HepG2 (cell line): Measurements from ENCODE around the gene TGM1. TPM values are rescaled to one million over a fixed set of nuclear protein-coding genes. Genes with fewer than 3 reads are reported as not detected.
A peak's percentile ranks its signal among the peaks of the same experiment; 100 is the strongest.

Source experiments
- ARID4A ChIP-seq: sonication (generic); formaldehyde crosslinking; IDR thresholded peaks from 2 replicates; pipeline ENCODE4 v1.5.0; 2020; ENCODE audit warnings: mild to moderate bottlenecking, missing genetic modification reagents, borderline replicate concordance
- CCAR2 ChIP-seq: fragments of 200-400 bp; formaldehyde crosslinking; optimal IDR thresholded peaks from 2 replicates; pipeline ENCODE3; 2018; ENCODE audit warnings: low read depth, mild to moderate bottlenecking, low read length, moderate library complexity
- ELF4 ChIP-seq: sonication (generic); formaldehyde crosslinking; IDR thresholded peaks from 2 replicates; pipeline ENCODE4 v1.5.0; 2020; ENCODE audit warnings: missing genetic modification reagents, mild to moderate bottlenecking, moderate library complexity, borderline replicate concordance
- HINFP ChIP-seq: sonication (generic); formaldehyde crosslinking; IDR thresholded peaks from 2 replicates; pipeline ENCODE4 v1.4.0; 2020; ENCODE audit warnings: low read depth, mild to moderate bottlenecking, missing genetic modification reagents
- HOXA3 ChIP-seq: sonication (generic); formaldehyde crosslinking; IDR thresholded peaks from 2 replicates; pipeline ENCODE4 v1.5.0; 2020; ENCODE audit warnings: missing genetic modification reagents
- JARID2 ChIP-seq: sonication (generic); formaldehyde crosslinking; IDR thresholded peaks from 2 replicates; pipeline ENCODE4 v1.8.1; 2023; ENCODE audit warnings: missing genetic modification reagents, inconsistent platforms; ENCODE audit not compliant: insufficient replicate concordance
- JUNB ChIP-seq: sonication (generic); formaldehyde crosslinking; IDR thresholded peaks from 2 replicates; pipeline ENCODE4 v1.8.0; 2022; ENCODE audit warnings: missing genetic modification reagents, mild to moderate bottlenecking, borderline replicate concordance
- KLF6 ChIP-seq: IDR thresholded peaks from 2 replicates; pipeline ENCODE4 v1.8.0; 2016; ENCODE audit warnings: missing biosample characterization, missing genetic modification reagents
- MEIS2 ChIP-seq: sonication (generic); formaldehyde crosslinking; IDR thresholded peaks from 2 replicates; pipeline ENCODE4 v1.9.0; 2021; ENCODE audit warnings: mild to moderate bottlenecking, missing genetic modification reagents
- MXD3 ChIP-seq: IDR thresholded peaks from 2 replicates; pipeline ENCODE4 v1.6.1; 2016; ENCODE audit warnings: mild to moderate bottlenecking, missing biosample characterization, missing genetic modification reagents
- PRPF4 ChIP-seq: fragments of 200-400 bp; formaldehyde crosslinking; IDR thresholded peaks from 2 replicates; pipeline ENCODE4 v1.6.1; 2016; ENCODE audit warnings: low read length, low read depth; ENCODE audit not compliant: poor library complexity, severe bottlenecking
- RXRB ChIP-seq: IDR thresholded peaks from 2 replicates; pipeline ENCODE4 v1.6.1; 2016; ENCODE audit warnings: borderline replicate concordance, missing genetic modification reagents, missing compliant biosample characterization
- ZBTB34 ChIP-seq: sonication (generic); formaldehyde crosslinking; IDR thresholded peaks from 2 replicates; pipeline ENCODE4 v1.8.0; 2022; ENCODE audit warnings: mild to moderate bottlenecking, missing genetic modification reagents
- ZMYM4 ChIP-seq: sonication (generic); formaldehyde crosslinking; IDR thresholded peaks from 2 replicates; pipeline ENCODE4 v1.8.1; 2023; ENCODE audit warnings: mild to moderate bottlenecking, missing genetic modification reagents
- ZNF292 ChIP-seq: sonication (generic); formaldehyde crosslinking; IDR thresholded peaks from 2 replicates; pipeline ENCODE4 v1.8.1; 2022; ENCODE audit warnings: mild to moderate bottlenecking, low read depth, missing genetic modification reagents, borderline replicate concordance
- ZNF337 ChIP-seq: sonication (generic); formaldehyde crosslinking; IDR thresholded peaks from 2 replicates; pipeline ENCODE4 v1.5.1; 2020; ENCODE audit warnings: missing genetic modification reagents, low read depth, mild to moderate bottlenecking, borderline replicate concordance
- ZNF441 ChIP-seq: sonication (generic); formaldehyde crosslinking; IDR thresholded peaks from 2 replicates; pipeline ENCODE4 v1.7.0; 2021; ENCODE audit warnings: missing genetic modification reagents, borderline replicate concordance
- ZNF468 ChIP-seq: sonication (generic); formaldehyde crosslinking; IDR thresholded peaks from 2 replicates; pipeline ENCODE4 v1.8.0; 2022; ENCODE audit warnings: mild to moderate bottlenecking, moderate library complexity, missing genetic modification reagents
- ZNF644 ChIP-seq: IDR thresholded peaks from 2 replicates; pipeline ENCODE4 v1.6.1; 2016; ENCODE audit warnings: low read depth
- ZNF678 ChIP-seq: sonication (generic); formaldehyde crosslinking; IDR thresholded peaks from 2 replicates; pipeline ENCODE4 v1.4.0; 2020; ENCODE audit warnings: mild to moderate bottlenecking, missing genetic modification reagents
- ZNF766 ChIP-seq: sonication (generic); formaldehyde crosslinking; IDR thresholded peaks from 2 replicates; pipeline ENCODE4 v1.5.0; 2020; ENCODE audit warnings: missing genetic modification reagents, borderline replicate concordance
- polyA plus RNA-seq, 8 experiments: library from polyadenylated mRNA; depleted of rRNA in 3 of 8; stranded (reverse) in 7 of 8; unstranded in 1 of 8; fragments of >200 nt; fragmentation: Illumina TruSeq in 4 of 8; extraction: Trizol in 4 of 8; gene quantifications; 2 replicates each; pipeline versions ENCODE4 v1.2.1 to v1.2.3, GENCODE V29; 2011 to 2016; ENCODE audit warnings: low read depth in 4 of 8, missing spikeins in 1 of 8, mixed read lengths in 1 of 8; ENCODE audit not compliant: insufficient read depth in 1 of 8
- total RNA-seq, 5 experiments: library from RNA; depleted of rRNA; stranded (reverse); fragments of >200 nt; fragmentation: Illumina TruSeq; extraction: Trizol; gene quantifications; 2 replicates each; pipeline ENCODE4 v1.2.3, GENCODE V29; 2016; ENCODE audit warnings: low read depth in 1 of 5

Gene TGM1
- total and polyA plus RNA-seq, 2 of the 13 experiments (the other 11 are each of a cell fraction or from before 2014, with no cell fraction given), result 3.2 to 10.6 TPM

- peak; percentile 98 for TF ChIP-seq ZNF766 (CRISPR knock-in tag)
- no peak; the same call in none of the 2 replicates for TF ChIP-seq ZNF441 (CRISPR knock-in tag)
- TF ChIP-seq HINFP, result peak; percentile 96
- no peak for TF ChIP-seq PRPF4
- TF ChIP-seq MEIS2, result peak; percentile 92
- TF ChIP-seq HOXA3 (CRISPR knock-in tag), result peak; percentile 99
- TF ChIP-seq ZNF337 (CRISPR knock-in tag), result peak; percentile 99
- 0 out of 2 replicates have a peak, but pooled peaks have one; percentile 2 for TF ChIP-seq ZNF644
- peak; percentile 94 for TF ChIP-seq KLF6 (CRISPR knock-in tag)
- TF ChIP-seq JARID2, result peak; percentile 42
- peak; percentile 87; the same call in 1 of the 2 replicates for TF ChIP-seq ZNF678 (CRISPR knock-in tag)
- TF ChIP-seq JUNB, result no peak
- 0 out of 2 replicates have a peak, but pooled peaks have one; percentile 83 for TF ChIP-seq ZNF468 (CRISPR knock-in tag)
- TF ChIP-seq ZNF292, result peak; percentile 96
- peak; percentile 100 for TF ChIP-seq ARID4A (CRISPR knock-in tag)
- 0 out of 2 replicates have a peak, but pooled peaks have one; percentile 15 for TF ChIP-seq ZBTB34 (CRISPR knock-in tag)
- TF ChIP-seq RXRB, result peak; percentile 84
- peak; percentile 91; the same call in 1 of the 2 replicates for TF ChIP-seq ELF4 (CRISPR knock-in tag)
- peak; percentile 87 for TF ChIP-seq MXD3 (CRISPR knock-in tag)
- peak; percentile 97 for TF ChIP-seq ZMYM4 (CRISPR knock-in tag)
- TF ChIP-seq CCAR2, result no peak
These were observed 36.5 kb upstream of the TGM1 start, which contains the start of the genes DHRS1 and NOP9 (continued) for GRCh38 chr14:24299255-24300191.
